ENCODE results near the gene NEU4.
A peak's percentile ranks its signal among the peaks of the same experiment; 100 is the strongest.

NEU4 gene

GRCh38 chr2:241849616-241850543, 40.9 kb downstream of the NEU4 start:
- DNase-seq (ENCODE audit: insufficient read length, low spot score) (peak; percentile 6), FAIRE-seq (no peak)

- no peak for FAIRE-seq
- no peak for DNase-seq (ENCODE audit: insufficient read length, low spot score)
Observed at GRCh38 chr2:241850544-241851324, 41.7 kb downstream of the NEU4 start.

GRCh38 chr2:241851325-241852115, 42.5 kb downstream of the NEU4 start:
- no peak for DNase-seq (ENCODE audit: insufficient read length, low spot score)
- no peak for FAIRE-seq

- DNase-seq (ENCODE audit: insufficient read length, low spot score) (no peak), FAIRE-seq (no peak)
Observed at GRCh38 chr2:241852116-241852980, 43.4 kb downstream of the NEU4 start.

- peak; percentile 9 for DNase-seq (ENCODE audit: insufficient read length, low spot score)
- no peak for FAIRE-seq
Observed at GRCh38 chr2:241852981-241853631, 44.1 kb downstream of the NEU4 start.

GRCh38 chr2:241853651-241854341, 44.8 kb downstream of the NEU4 start:
- FAIRE-seq = no peak
- DNase-seq (ENCODE audit: insufficient read length, low spot score) = peak; percentile 9

GRCh38 chr2:241854342-241855244, 45.6 kb downstream of the NEU4 start:
- FAIRE-seq (no peak), DNase-seq (ENCODE audit: insufficient read length, low spot score) (peak; percentile 13)

- DNase-seq (ENCODE audit: insufficient read length, low spot score) (peak; percentile 4), FAIRE-seq (no peak)
Observed at GRCh38 chr2:241855245-241855887, 46.4 kb downstream of the NEU4 start.

- FAIRE-seq = no peak
Observed at GRCh38 chr2:241855888-241856422, 47.0 kb downstream of the NEU4 start.

GRCh38 chr2:241857041-241857541, 48.1 kb downstream of the NEU4 start:
- DNase-seq (ENCODE audit: insufficient read length, low spot score) = no peak
- FAIRE-seq = no peak

More at GRCh38 chr2:241855888-241856422, 47.0 kb downstream of the NEU4 start:
- DNase-seq (ENCODE audit: insufficient read length, low spot score) = no peak

- FAIRE-seq = no peak
- DNase-seq (ENCODE audit: insufficient read length, low spot score) = no peak
Observed at GRCh38 chr2:241857572-241858121, 48.7 kb downstream of the NEU4 start.

GRCh38 chr2:241858206-241859016, 49.4 kb downstream of the NEU4 start, which contains the start of gene PDCD1:
PDCD1 (minus strand) TSS chr2:241858894; CDS start chr2:241858838, 56 bp downstream.
- DNase-seq (ENCODE audit: insufficient read length, low spot score) (peak; percentile 89), FAIRE-seq (peak; percentile 98)

GRCh38 chr2:241859017-241859435, 50.0 kb downstream of the NEU4 start:
- DNase-seq (ENCODE audit: insufficient read length, low spot score) = no peak

GRCh38 chr2:241859436-241860183, 50.6 kb downstream of the NEU4 start:
- FAIRE-seq (peak; percentile 98), DNase-seq (ENCODE audit: insufficient read length, low spot score) (peak; percentile 79)

More at GRCh38 chr2:241859017-241859435, 50.0 kb downstream of the NEU4 start:
- no peak for FAIRE-seq
